Measurements from ENCODE around the gene PSMD3. TPM values are rescaled to one million over a fixed set of nuclear protein-coding genes. Genes with fewer than 3 reads are reported as not detected.
A peak's percentile ranks its signal among the peaks of the same experiment; 100 is the strongest.

Gene PSMD3
- total RNA-seq, 1 experiment from 2014 or later, result 174 TPM

DNA sequence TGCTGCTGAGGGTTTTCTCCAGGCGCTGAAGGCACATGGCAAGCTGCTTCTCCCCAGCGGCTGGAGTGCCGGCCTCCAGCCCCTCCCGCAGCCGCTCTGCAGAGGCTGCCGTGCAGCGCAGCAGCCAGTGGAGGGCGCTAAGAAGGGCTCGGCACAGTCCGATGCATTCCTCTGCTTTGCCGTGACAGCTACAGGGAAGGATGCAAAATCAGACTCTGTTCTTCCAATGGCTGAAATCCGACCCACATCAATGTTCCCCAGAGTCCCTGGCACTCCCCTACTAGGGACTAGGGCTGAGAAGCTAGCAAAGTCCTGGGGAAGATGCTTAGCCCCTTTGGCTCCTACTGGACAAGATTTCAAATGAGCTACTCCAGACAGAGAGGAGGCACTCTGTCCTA lies 54.6 kb downstream of the PSMD3 start:
- TF ChIP-seq, protein P1, sequence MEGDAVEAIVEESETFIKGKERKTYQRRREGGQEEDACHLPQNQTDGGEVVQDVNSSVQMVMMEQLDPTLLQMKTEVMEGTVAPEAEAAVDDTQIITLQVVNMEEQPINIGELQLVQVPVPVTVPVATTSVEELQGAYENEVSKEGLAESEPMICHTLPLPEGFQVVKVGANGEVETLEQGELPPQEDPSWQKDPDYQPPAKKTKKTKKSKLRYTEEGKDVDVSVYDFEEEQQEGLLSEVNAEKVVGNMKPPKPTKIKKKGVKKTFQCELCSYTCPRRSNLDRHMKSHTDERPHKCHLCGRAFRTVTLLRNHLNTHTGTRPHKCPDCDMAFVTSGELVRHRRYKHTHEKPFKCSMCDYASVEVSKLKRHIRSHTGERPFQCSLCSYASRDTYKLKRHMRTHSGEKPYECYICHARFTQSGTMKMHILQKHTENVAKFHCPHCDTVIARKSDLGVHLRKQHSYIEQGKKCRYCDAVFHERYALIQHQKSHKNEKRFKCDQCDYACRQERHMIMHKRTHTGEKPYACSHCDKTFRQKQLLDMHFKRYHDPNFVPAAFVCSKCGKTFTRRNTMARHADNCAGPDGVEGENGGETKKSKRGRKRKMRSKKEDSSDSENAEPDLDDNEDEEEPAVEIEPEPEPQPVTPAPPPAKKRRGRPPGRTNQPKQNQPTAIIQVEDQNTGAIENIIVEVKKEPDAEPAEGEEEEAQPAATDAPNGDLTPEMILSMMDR (conservative IDR thresholded peaks at IDR 0.05), result peak; percentile 96
- no peak overlapping the region for H4K91ac ChIP-seq (ENCODE audit: insufficient read length, low read depth, low read length)
- H3K56ac ChIP-seq (ENCODE audit: insufficient read length, low read depth, low read length), result no peak overlapping the region
- H2AK5ac ChIP-seq (ENCODE audit: insufficient read length, low read length), result no peak overlapping the region
- no peak overlapping the region for H2BK120ac ChIP-seq (ENCODE audit: low read depth, low read length, poor library complexity, severe bottlenecking)
- H2AFZ ChIP-seq (ENCODE audit: low read length), result no peak overlapping the region
- peak overlapping the region in 2 of 3 experiments; percentile 70 to 75; a peak in 3 of 7 replicates for H3K27ac Mint-ChIP-seq
- H4K20me1 ChIP-seq (ENCODE audit: control insufficient read depth, insufficient read depth, insufficient read length), result no peaks in the 10 kb centered on the region
- no peak overlapping the region for H3K4me3 Mint-ChIP-seq
- H3K27ac ChIP-seq (ENCODE audit: insufficient read length, low read depth, low read length), result no peak overlapping the region
- H3K9me3 ChIP-seq (ENCODE audit: control insufficient read depth, low read depth, low read length), result no peaks in the 10 kb centered on the region
- peak; percentile 91 for DNase-seq
- no peaks in the 10 kb centered on the region for H3K79me2 ChIP-seq (ENCODE audit: insufficient read depth, low read length)
- H3K4me2 ChIP-seq (ENCODE audit: insufficient read depth, insufficient read length, low read length), result no peak overlapping the region
- H3K27me3 Mint-ChIP-seq (ENCODE audit: low read depth), result no peaks in the 10 kb centered on the region
- no peak overlapping the region for H3K9ac ChIP-seq (ENCODE audit: extremely low read depth, insufficient read length, low read length)
- H3K36me3 Mint-ChIP-seq (ENCODE audit: insufficient read depth in 1 of 3, low read depth in 3 of 3), result peaks cover 21 to 43% (median 43%) of the 10 kb centered on the region in 3 experiments; a peak in 6 of 7 replicates
- H2BK5ac ChIP-seq (ENCODE audit: insufficient read length, low read length), result no peak overlapping the region
- no peak overlapping the region for H4K8ac ChIP-seq (replicated peaks; ENCODE audit: insufficient read length, low read depth, low read length)
- H2BK12ac ChIP-seq (ENCODE audit: insufficient read length, low read depth, low read length), result no peak overlapping the region
- H3K23ac ChIP-seq (ENCODE audit: insufficient read length, low read depth, low read length), result no peak overlapping the region
- H3K4me1 ChIP-seq (ENCODE audit: insufficient read depth, low read length), result peaks cover 2% of the 10 kb centered on the region; the same call in 1 of the 2 replicates
- H3K4me1 Mint-ChIP-seq, result peaks cover 15 to 16% of the 10 kb centered on the region in 2 experiments
- H3K23me2 ChIP-seq (ENCODE audit: insufficient read length, low read depth, low read length, poor library complexity, severe bottlenecking), result no peaks in the 10 kb centered on the region
- no peak overlapping the region for H2BK15ac ChIP-seq (ENCODE audit: low read depth, low read length)
- no peak overlapping the region for H2BK20ac ChIP-seq (ENCODE audit: low read depth, low read length, poor library complexity, severe bottlenecking)
- no peak overlapping the region for H3K18ac ChIP-seq (ENCODE audit: insufficient read length, low read depth, low read length)
- H3K14ac ChIP-seq (ENCODE audit: insufficient read depth, low read length), result no peak overlapping the region
- H4K5ac ChIP-seq (ENCODE audit: insufficient read length, low read depth, low read length), result no peak overlapping the region
- no peak overlapping the region for H3T11ph ChIP-seq (ENCODE audit: low read length)
- no CpG with 5 or more reads among the region's 12 CpGs for WGBS (ENCODE audit: extremely low coverage, insufficient read length, low lambda C conversion rate)
- H3K4ac ChIP-seq (ENCODE audit: low read depth, low read length), result no peak overlapping the region
- H3K79me1 ChIP-seq (ENCODE audit: insufficient read depth, low read depth, low read length, poor library complexity, severe bottlenecking), result no peaks in the 10 kb centered on the region
- H3K9me3 Mint-ChIP-seq, result no peaks in the 10 kb centered on the region
- H3K27me3 ChIP-seq (ENCODE audit: insufficient read depth, low read length), result no peaks in the 10 kb centered on the region
